GM19099 (cell line): ENCODE results near the gene HSD3B7.

ENCODE experiments used
- POLR2A ChIP-seq: IDR thresholded peaks from 3 replicates; pipeline ENCODE4 v1.6.1; 2011; ENCODE audit warnings: low read depth; ENCODE audit not compliant: insufficient read length; ENCODE audit errors: extremely low read depth

Gene HSD3B7

GRCh38 chr16:30984669-30985400 is at the start of gene HSD3B7:
TSS of gene HSD3B7 (plus strand) at chr16:30985207. CDS start at chr16:30985659, 452 bp downstream.
- TF ChIP-seq POLR2A = no peak

DNA sequence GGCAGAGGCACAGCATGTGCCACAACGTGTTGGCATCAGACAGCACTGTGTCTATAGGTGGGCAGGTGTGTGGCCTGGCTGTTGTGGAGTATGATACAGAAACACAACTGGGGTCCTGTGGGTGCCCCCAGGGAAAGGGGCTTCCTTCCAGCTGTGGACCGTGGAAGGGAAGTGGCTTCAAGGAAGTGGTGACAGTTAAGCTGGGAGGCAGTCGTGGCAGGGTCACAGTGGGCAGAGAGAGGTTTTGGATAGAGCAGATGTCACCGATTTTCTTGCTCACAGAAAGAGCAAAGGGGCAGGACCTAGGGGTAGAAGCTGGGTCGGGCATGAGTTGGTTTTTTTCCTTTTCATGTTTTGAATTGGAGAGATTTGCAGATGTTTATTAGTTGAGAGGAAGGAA is 47.3 kb upstream of the HSD3B7 start:
- no peak for TF ChIP-seq POLR2A

- TF ChIP-seq POLR2A = no peak
Observed at GRCh38 chr16:30941600-30942425, 43.2 kb upstream of the HSD3B7 start.

DNA sequence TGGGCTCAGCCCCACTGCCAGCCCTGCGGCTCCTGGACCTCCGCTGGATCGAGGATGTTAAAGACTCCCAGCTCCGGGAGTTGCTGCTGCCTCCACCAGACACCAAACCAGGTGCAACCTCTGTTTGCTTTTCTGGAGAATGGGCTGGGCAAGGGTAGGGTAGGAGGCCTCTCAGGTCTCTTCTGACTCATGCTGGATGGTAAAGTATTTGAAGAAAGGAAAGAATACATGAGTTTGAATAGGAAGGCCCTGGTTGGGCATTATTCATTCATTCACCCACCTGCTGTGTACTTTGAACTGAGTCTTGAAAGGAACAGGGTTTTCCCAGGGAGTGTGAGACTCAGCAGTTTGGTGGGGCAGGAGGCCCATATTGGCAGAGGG is 42.6 kb upstream of the HSD3B7 start:
- TF ChIP-seq POLR2A = no peak

- no peak for TF ChIP-seq POLR2A
Observed at GRCh38 chr16:30944352-30944751, 40.7 kb upstream of the HSD3B7 start.

GRCh38 chr16:30946671-30947540 is 38.1 kb upstream of the HSD3B7 start:
- no peak for TF ChIP-seq POLR2A

- TF ChIP-seq POLR2A = no peak
Observed at GRCh38 chr16:30947541-30947858, 37.5 kb upstream of the HSD3B7 start.

- TF ChIP-seq POLR2A = no peak
Observed at GRCh38 chr16:30947859-30948666, 36.9 kb upstream of the HSD3B7 start.

DNA sequence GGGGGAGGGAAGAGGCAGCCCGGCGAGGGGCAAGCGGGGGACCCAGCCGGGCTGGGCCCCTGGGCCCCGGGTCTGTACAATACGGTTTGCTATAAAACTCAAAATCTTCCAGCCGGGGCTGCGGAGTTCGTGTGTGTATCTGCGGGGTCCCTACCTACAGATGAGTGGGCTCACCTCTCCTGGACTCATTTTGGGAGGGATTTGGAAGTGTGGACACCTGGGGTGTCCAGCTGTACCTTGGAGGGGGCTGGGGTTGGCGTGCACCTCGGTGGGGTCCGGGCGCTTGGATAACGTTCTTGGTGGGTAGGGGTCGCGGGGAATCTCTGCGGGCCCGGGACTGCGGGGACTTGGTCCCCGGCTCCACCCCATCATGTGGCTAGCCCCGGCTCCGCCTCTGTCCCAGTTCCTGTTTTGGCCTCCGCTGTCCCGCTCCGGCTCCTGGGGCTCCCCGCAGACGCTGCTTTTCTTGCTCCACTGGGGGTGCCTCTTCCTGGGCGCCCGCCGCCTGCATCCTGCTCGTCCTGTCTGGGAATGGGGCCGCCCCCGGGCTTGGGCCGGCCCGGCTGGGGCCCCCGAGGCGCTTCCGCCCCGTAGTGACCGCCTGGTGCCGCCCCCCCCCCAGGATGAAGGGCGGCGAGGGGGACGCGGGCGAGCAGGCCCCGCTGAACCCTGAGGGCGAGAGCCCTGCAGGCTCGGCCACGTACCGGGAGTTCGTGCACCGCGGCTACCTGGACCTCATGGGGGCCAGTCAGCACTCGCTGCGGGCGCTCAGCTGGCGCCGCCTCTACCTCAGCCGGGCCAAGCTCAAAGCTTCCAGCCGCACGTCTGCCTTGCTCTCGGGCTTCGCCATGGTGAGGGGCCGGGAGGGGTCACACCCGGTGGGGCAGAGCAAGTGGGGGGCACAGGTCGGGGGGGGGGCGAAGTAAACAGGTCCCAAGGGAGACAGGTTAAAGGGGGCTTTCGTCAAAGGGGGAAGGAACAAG is 36.0 kb upstream of the HSD3B7 start, which contains the start of gene ORAI3:
ORAI3 (plus strand) TSS at position 402 of the 983 bp plus-strand sequence; CDS start at position 624, 222 bp downstream.
- TF ChIP-seq POLR2A = peak; percentile 75

DNA sequence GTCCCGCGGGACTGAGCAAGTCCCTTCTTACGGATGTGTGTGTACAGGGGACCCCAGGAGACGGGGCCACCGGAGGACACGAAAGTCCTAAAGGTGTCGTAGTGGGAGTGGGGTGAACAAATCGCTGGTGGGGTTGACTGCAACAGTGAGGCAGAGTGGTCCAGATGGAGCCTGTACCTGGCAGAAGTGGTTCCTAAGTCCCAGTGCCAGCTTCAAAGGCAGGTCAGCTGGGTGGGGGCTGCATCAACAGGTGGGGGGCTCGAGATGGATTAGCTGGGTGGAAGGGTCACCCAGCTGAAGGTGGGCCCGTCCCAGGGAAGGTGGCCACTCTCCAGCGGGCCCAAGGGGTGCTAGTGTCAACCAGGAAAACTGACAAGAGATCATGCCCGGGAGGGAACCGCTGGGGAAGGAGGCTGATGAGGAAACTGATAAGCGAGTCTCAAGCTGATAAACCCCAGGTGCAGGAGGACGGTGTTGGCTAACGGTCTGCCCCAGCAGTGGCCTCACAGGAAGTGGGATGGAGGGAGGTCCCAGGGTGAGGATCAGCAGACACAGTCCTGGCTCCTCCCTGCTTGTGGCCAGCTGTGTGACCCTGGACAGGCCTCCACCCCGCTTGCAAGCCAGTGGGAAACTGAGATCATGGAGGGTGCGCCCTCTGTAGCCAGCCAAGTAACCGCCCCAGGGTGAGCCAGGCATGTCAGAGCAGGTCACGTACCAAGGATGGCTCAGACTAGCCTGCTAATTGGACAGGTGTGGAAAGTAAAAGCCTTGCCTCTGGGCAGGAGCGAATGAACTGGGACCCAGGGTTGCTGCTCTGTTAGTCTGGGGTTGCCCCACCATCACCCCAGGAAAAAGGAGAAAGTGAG is 35.1 kb upstream of the HSD3B7 start:
- TF ChIP-seq POLR2A = peak; percentile 76

- TF ChIP-seq POLR2A = no peak
Observed at GRCh38 chr16:30950516-30951065, 34.4 kb upstream of the HSD3B7 start.

- no peak for TF ChIP-seq POLR2A
Observed at GRCh38 chr16:30951193-30951592, 33.8 kb upstream of the HSD3B7 start.
